Cardiac fibroblast (primary cell): ENCODE results near the gene CDK6.

Source experiments
- DNase-seq, 2 donors: peaks; one replicate each; pipeline versions ENCODE4 v3.0.0 to v3.0.0-alpha.2; 2010; ENCODE audit warnings: low read depth in 2 of 2
- H3K4me3 ChIP-seq, 2 donors: replicated peaks in 1 of 2; 1 replicate in 1 of 2; 2 replicates in 1 of 2; pipeline ENCODE4 v1.5.1; 2011; ENCODE audit warnings: low read depth in 2 of 2, low read length in 2 of 2, mild to moderate bottlenecking in 2 of 2, moderate library complexity in 1 of 2
- CTCF ChIP-seq: IDR thresholded peaks from one replicate; pipeline ENCODE4 v1.5.1; 2011; ENCODE audit warnings: low read depth, mild to moderate bottlenecking, low read length, inconsistent platforms

Gene CDK6

GRCh38 chr7:92629779-92630178, 206.6 kb downstream of the CDK6 start:
- TF ChIP-seq CTCF, result no peak
- no peak for DNase-seq
- no peak overlapping the region for H3K4me3 ChIP-seq

- DNase-seq, result no peak
Observed at GRCh38 chr7:92627956-92628355, 208.4 kb downstream of the CDK6 start.

GRCh38 chr7:92626281-92626809, 210.0 kb downstream of the CDK6 start:
- TF ChIP-seq CTCF, result no peak
- DNase-seq, result no peak
- no peak overlapping the region for H3K4me3 ChIP-seq

More at GRCh38 chr7:92627956-92628355, 208.4 kb downstream of the CDK6 start:
- no peak overlapping the region for H3K4me3 ChIP-seq
- TF ChIP-seq CTCF, result no peak

GRCh38 chr7:92625617-92626016, 210.8 kb downstream of the CDK6 start:
- peak in 1 of 2 donors; percentile 41 for DNase-seq
- H3K4me3 ChIP-seq, result no peak overlapping the region
- TF ChIP-seq CTCF, result no peak

GRCh38 chr7:92624298-92624996, 211.9 kb downstream of the CDK6 start:
- H3K4me3 ChIP-seq, result no peak overlapping the region
- no peak for TF ChIP-seq CTCF
- DNase-seq, result no peak

GRCh38 chr7:92623544-92623943, 212.8 kb downstream of the CDK6 start:
- TF ChIP-seq CTCF, result no peak
- no peak overlapping the region for H3K4me3 ChIP-seq
- DNase-seq, result no peak
